H1 (cell line): Measurements from ENCODE around the gene BTBD8. TPM values are rescaled to one million over a fixed set of nuclear protein-coding genes. Genes with fewer than 3 reads are reported as not detected.

Experiments
- RFX5 ChIP-seq: IDR thresholded peaks from 2 replicates; pipeline ENCODE4 v1.6.1; 2011; ENCODE audit warnings: low read depth, low read length, improper control_type of control experiment, borderline replicate concordance
- RNF2 ChIP-seq: fragments of 200-900, 300-1000 bp; sonication (generic); IDR thresholded peaks from 2 replicates; pipeline ENCODE4 v1.7.1; 2016; ENCODE audit warnings: borderline replicate concordance, low read depth, mild to moderate bottlenecking, antibody characterized with exemption, low read length; ENCODE audit not compliant: poor library complexity, severe bottlenecking; ENCODE audit errors: missing control alignments
- SIX5 ChIP-seq: IDR thresholded peaks from 2 replicates; pipeline ENCODE4 v1.6.1; 2011; ENCODE audit warnings: mild to moderate bottlenecking, low read depth, low read length
- polyA plus RNA-seq, 7 experiments: library from polyadenylated mRNA; depleted of rRNA in 3 of 7; stranded (reverse) in 5 of 7; unstranded in 2 of 7; fragments of >200 nt in 5 of 7; fragments of 200-250 nt in 2 of 7; gene quantifications; 1 replicate in 5 of 7; 2 replicates in 1 of 7; 4 replicates in 1 of 7; pipeline versions ENCODE4 v1.2.1 to v1.2.3, GENCODE V29; 2011 to 2013; ENCODE audit warnings: missing spikeins in 2 of 7, mixed read lengths in 2 of 7
- total RNA-seq: library from RNA; stranded (reverse); fragmentation: NEBNext Ultra II Directional; extraction: Animal tissue kit (Norgen Biotek cat#: 25700); gene quantifications from 2 replicates; pipeline ENCODE4 v1.2.1, GENCODE V29; 2021

Gene BTBD8
- total and polyA plus RNA-seq, 2 of the 8 experiments (the other 6 are each of a cell fraction or from before 2014, with no cell fraction given) = 0.44 to 2.5 TPM

DNA sequence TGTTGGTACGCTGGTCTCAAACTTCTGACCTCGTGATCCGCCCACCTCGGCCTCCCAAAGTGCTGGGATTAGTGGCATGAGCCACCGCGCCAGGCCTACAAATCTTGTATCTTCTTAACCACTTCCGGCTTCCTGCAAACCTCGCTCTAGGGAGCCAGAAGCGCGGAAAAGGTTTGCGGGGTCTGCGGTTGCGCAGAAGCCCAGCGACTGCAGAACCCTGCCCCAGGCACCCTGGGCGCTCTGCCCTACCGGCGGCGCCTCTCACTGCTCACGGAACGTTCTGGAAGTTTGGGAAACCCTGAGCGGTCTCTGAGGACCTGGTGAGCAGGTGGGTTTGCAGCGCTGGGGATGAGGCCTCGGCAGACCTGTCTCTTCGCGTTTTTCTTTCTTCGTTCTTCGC lies 137.6 kb downstream of the BTBD8 start, which contains the start of gene C1orf146 (continued):
- TF ChIP-seq RFX5 (no peak), SIX5 (no peak), RNF2 (no peak)
